Measurements from ENCODE around the gene AP1M2. TPM values are rescaled to one million over a fixed set of nuclear protein-coding genes. Genes with fewer than 3 reads are reported as not detected.

AP1M2 gene
- polyA plus RNA-seq, 3 donors from 2014 or later, result 1.8 TPM; not detected in 2

DNA sequence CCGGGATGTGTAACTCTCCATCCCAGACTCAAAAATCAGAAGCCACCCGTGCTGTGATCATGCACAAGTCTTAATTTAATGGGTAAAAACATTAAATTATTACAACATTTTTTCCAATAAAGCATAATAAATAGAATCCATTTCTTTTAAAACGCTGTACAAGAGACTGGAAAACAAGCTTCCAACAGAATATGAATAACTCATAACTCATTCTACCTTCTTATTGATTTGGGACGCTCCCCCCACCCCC is 20.8 kb downstream of the AP1M2 start:
- no peak for DNase-seq
- Mint-ChIP-seq H3K27ac (peak overlapping the region; percentile 96 to 98 (median 98)), H3K4me1 (peaks cover 42 to 46% of the 10 kb centered on the region in 2 donors), H3K27me3 (ENCODE audit: low read depth in 3 of 3) (peaks cover 21 to 37% (median 24%) of the 10 kb centered on the region in 3 donors), H3K4me3 (peak overlapping the region; percentile 90 to 100 (median 94)), H3K36me3 (peaks cover 0 to 11% (median 0%) of the 10 kb centered on the region in 3 donors), H3K9me3 (no peaks in the 10 kb centered on the region)

DNA sequence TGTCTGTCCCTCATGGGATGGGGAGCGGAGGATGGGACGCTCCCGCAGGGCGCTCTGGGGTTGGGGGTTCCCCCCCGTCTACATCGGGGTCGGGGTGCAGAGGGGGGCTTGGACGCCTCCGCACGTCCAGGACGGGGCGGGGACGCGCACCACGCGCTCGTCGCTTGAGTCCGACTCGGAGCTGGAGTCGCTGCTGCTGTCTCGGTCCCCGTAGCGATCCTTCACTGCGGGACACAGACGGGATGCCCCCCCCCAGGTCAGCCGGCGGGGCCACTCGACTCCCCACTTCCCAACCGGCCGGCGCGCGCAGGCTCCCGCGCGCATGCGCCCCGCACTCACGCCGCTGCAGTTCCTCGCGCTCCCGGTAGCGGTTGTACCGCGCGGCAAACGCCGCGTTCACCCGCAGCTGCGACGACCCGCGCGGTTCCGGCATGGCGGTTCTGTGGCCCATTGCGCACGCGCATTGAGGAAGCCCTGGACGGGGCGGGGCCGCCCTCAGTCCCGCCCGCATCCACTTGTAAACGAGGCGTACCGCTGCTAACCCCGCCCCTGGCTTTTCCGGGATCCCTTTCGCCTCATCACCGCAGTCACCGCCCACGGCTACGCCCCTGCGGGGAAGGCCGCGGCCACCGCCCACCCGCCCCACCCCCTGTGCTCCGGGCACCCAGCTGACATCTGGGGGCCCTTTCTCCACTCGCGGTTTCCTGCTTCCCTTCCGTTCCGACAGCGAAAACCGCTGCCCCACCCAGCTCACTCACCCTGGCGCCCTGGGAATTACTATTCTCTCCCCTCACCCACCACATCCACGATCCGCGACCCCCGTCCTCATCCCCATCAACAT is 21.3 kb downstream of the AP1M2 start, which contains the start of gene KRI1:
TSS of gene KRI1 (minus strand) at position 444 of the 841 bp plus-strand sequence. CDS start at position 433, 11 bp downstream.
- Mint-ChIP-seq H3K36me3 (peaks cover 0 to 13% (median 0%) of the 10 kb centered on the region in 3 donors), H3K4me3 (peak within 1 kb of the TSS; percentile 90 to 100 (median 94)), H3K27ac (peak within 1 kb of the TSS; percentile 96 to 99 (median 98)), H3K4me1 (peaks cover 46% of the 10 kb centered on the region in 2 donors), H3K27me3 (ENCODE audit: low read depth in 3 of 3) (peaks cover 21 to 37% (median 24%) of the 10 kb centered on the region in 3 donors), H3K9me3 (no peaks in the 10 kb centered on the region)
- DNase-seq, result peak; percentile 99

- peak; percentile 53 to 61 (median 60) for DNase-seq
- Mint-ChIP-seq H3K36me3 (peaks cover 0 to 19% (median 3%) of the 10 kb centered on the region in 3 donors), H3K27ac (peak overlapping the region; percentile 96 to 99 (median 98)), H3K4me1 (peaks cover 46% of the 10 kb centered on the region in 2 donors), H3K9me3 (no peaks in the 10 kb centered on the region), H3K4me3 (peak overlapping the region; percentile 90 to 100 (median 94)), H3K27me3 (ENCODE audit: low read depth in 3 of 3) (peaks cover 21 to 36% (median 24%) of the 10 kb centered on the region in 3 donors)
Observed at GRCh38 chr19:10565028-10565566, 22.0 kb downstream of the AP1M2 start.

DNA sequence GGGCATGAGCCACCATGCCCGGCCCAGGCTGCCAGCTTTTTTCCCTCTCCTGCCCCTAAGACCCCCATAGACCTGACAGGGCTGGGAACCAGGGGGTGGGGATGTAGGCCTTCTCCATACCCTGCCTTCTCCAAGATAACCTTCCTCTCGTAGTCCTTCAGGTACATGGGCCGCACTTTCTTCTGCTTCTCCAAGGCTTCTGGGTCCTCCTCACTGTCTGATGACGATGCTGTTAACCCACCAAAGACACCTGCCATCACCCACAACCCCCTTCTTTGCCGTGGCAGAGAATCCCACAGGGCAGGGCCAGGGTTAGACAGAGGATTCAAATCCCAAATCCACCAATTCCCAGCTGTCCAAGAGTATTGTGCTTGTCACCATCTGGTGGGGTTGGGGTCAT is 24.5 kb downstream of the AP1M2 start:
- H3K4me1 Mint-ChIP-seq, result peaks cover 31 to 36% of the 10 kb centered on the region in 2 donors
- no peak overlapping the region for H3K27ac Mint-ChIP-seq
- peaks cover 3 to 31% (median 4%) of the 10 kb centered on the region in 3 donors for H3K36me3 Mint-ChIP-seq
- peaks cover 18 to 29% (median 22%) of the 10 kb centered on the region in 3 donors for H3K27me3 Mint-ChIP-seq (ENCODE audit: low read depth in 3 of 3)
- H3K9me3 Mint-ChIP-seq, result no peaks in the 10 kb centered on the region
- no peak overlapping the region for H3K4me3 Mint-ChIP-seq
- no peak for DNase-seq

GRCh38 chr19:10560154-10560553 is 27.0 kb downstream of the AP1M2 start:
- Mint-ChIP-seq H3K36me3 (peaks cover 3 to 26% (median 4%) of the 10 kb centered on the region in 3 donors), H3K27ac (no peak overlapping the region), H3K4me1 (peaks cover 21 to 29% of the 10 kb centered on the region in 2 donors), H3K4me3 (no peak overlapping the region), H3K9me3 (no peaks in the 10 kb centered on the region), H3K27me3 (ENCODE audit: low read depth in 3 of 3) (peaks cover 2 to 11% (median 9%) of the 10 kb centered on the region in 3 donors)
- DNase-seq, result no peak

DNA sequence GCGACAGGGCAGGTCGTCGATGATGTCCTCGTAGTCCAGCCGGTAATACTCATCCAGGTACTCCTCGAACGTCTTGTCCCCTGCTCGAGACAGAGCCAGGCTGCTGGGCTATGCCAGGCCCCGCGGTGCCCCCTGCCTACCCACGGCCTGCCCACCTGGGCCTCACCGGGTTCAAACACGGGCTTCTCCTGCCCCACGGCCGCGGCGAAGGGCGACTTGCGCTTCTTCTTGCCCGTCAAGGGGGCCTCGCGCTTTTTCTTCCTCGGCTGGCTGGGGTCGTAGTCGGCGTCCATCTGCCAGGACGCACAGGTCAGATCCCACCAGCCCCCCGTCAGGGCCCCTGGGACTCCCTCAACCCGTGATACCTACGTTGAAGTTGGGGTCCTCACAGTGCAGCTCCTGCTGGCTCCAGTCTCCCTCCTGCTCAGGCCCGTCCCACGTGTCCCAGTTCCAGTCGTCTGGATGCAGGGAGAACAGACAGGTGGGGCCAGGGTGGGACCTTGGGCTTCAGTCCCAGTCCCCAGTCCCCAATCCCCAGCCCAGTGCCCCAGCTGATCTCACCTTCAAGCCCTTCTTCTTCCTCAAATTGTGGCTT is 29.4 kb downstream of the AP1M2 start:
- H3K27me3 Mint-ChIP-seq (ENCODE audit: low read depth in 3 of 3), result peaks cover 4 to 9% (median 4%) of the 10 kb centered on the region in 3 donors
- no peak overlapping the region for H3K4me3 Mint-ChIP-seq
- no peaks in the 10 kb centered on the region for H3K9me3 Mint-ChIP-seq
- H3K4me1 Mint-ChIP-seq, result peaks cover 37 to 45% of the 10 kb centered on the region in 2 donors
- no peak for DNase-seq
- H3K36me3 Mint-ChIP-seq, result peaks cover 7 to 31% (median 7%) of the 10 kb centered on the region in 3 donors
- H3K27ac Mint-ChIP-seq, result peak overlapping the region in 2 of 6 donors; percentile 74 to 85

DNA sequence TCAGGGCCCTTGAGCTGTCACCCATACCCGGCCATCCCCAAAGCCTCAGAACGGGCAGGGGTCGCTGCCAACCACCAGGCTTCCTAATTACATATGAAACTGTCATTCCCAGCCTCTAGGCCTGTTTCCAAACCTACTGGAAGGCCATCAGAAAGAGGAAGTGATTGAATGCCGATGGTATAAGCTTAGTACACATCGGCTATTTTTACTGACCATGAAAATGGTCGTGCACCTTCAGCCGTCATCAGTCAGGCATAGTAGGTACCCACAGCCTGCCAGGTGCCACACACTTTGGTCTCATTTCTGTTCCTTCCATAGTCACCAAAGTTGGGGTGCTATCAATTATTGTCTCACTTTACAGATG is 31.5 kb downstream of the AP1M2 start:
- Mint-ChIP-seq H3K27ac (peak overlapping the region; percentile 69 to 96 (median 86)), H3K27me3 (ENCODE audit: low read depth in 3 of 3) (peaks cover 4 to 8% (median 4%) of the 10 kb centered on the region in 3 donors), H3K4me3 (peak overlapping the region in 1 of 5 donors; percentile 6), H3K4me1 (peaks cover 56 to 57% of the 10 kb centered on the region in 2 donors), H3K36me3 (peaks cover 7 to 28% (median 7%) of the 10 kb centered on the region in 3 donors), H3K9me3 (no peaks in the 10 kb centered on the region)
- no peak for DNase-seq

DNA sequence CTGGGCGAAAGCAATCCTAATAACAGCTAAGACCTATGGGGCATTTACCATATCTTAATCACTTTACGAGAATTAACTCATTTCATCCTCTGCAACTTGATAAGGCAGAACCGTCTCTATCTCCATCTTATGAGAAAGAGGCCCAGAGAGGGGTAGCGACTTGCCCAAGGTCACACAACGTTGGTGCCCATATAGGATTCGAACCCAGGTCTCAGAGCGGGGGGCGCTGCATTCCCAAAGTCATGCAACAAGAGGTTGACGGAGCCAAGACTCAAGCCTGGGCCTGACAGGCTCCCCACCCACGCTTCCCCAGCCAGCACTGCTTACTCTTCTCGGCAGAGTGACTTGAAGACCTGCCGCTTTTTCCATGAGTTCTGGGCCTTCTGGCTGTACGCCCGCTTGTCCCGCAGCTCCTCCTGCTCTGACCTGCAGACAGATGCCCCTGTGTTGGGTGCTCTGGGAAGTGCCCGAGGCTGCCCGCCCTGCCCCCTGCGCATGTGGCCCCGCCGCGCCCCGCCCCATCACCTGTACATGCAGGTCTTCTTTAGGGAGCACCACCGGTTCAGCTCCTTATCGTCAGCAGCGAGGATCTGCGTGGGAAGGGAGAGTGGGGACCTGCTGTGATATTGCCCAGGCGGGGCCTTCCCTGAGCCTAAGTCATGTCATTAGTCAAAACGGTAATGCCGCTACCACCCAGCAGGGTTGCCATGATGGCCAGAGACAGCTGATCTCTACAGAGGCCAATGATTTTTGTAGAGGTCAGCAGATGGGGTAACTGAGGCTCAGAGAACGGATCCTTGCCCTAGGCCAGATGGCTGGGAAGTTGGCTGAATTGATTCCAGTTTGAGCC is 32.1 kb downstream of the AP1M2 start:
- H3K27ac Mint-ChIP-seq, result peak overlapping the region; percentile 89 to 98 (median 96)
- H3K9me3 Mint-ChIP-seq, result no peaks in the 10 kb centered on the region
- peaks cover 4 to 8% (median 8%) of the 10 kb centered on the region in 3 donors for H3K27me3 Mint-ChIP-seq (ENCODE audit: low read depth in 3 of 3)
- DNase-seq, result no peak
- peaks cover 61 to 62% of the 10 kb centered on the region in 2 donors for H3K4me1 Mint-ChIP-seq
- peaks cover 3 to 28% (median 7%) of the 10 kb centered on the region in 3 donors for H3K36me3 Mint-ChIP-seq
- H3K4me3 Mint-ChIP-seq, result peak overlapping the region; percentile 77 to 86 (median 81)

- H3K4me3 Mint-ChIP-seq, result peak overlapping the region; percentile 77 to 86 (median 81)
Observed at GRCh38 chr19:10553943-10554381, 33.1 kb downstream of the AP1M2 start.

GRCh38 chr19:10553087-10553667 is 33.9 kb downstream of the AP1M2 start:
- peak; percentile 36 to 46 (median 41) for DNase-seq
- Mint-ChIP-seq H3K36me3 (peaks cover 3 to 24% (median 5%) of the 10 kb centered on the region in 3 donors), H3K27ac (peak overlapping the region; percentile 89 to 98 (median 96)), H3K9me3 (no peaks in the 10 kb centered on the region), H3K4me3 (peak overlapping the region; percentile 77 to 86 (median 81)), H3K27me3 (ENCODE audit: low read depth in 3 of 3) (peaks cover 5 to 8% (median 8%) of the 10 kb centered on the region in 3 donors), H3K4me1 (peaks cover 62 to 66% of the 10 kb centered on the region in 2 donors)

More at GRCh38 chr19:10553943-10554381, 33.1 kb downstream of the AP1M2 start:
- Mint-ChIP-seq H3K27ac (peak overlapping the region; percentile 89 to 98 (median 96)), H3K9me3 (no peaks in the 10 kb centered on the region), H3K4me1 (peaks cover 62 to 64% of the 10 kb centered on the region in 2 donors), H3K36me3 (peaks cover 3 to 23% (median 7%) of the 10 kb centered on the region in 3 donors), H3K27me3 (ENCODE audit: low read depth in 3 of 3) (peaks cover 5 to 8% (median 8%) of the 10 kb centered on the region in 3 donors)
- peak; percentile 81 to 84 (median 82) for DNase-seq

- Mint-ChIP-seq H3K27ac (peak overlapping the region; percentile 89 to 98 (median 96)), H3K9me3 (no peaks in the 10 kb centered on the region), H3K27me3 (ENCODE audit: low read depth in 3 of 3) (peaks cover 5 to 8% (median 8%) of the 10 kb centered on the region in 3 donors), H3K36me3 (peaks cover 3 to 21% (median 3%) of the 10 kb centered on the region in 3 donors), H3K4me1 (peaks cover 62 to 64% of the 10 kb centered on the region in 2 donors), H3K4me3 (peak overlapping the region; percentile 21 to 86 (median 81))
- DNase-seq, result peak in 1 of 3 donors; percentile 21
Observed at GRCh38 chr19:10552510-10553053, 34.5 kb downstream of the AP1M2 start.

GRCh38 chr19:10551698-10552301 is 35.3 kb downstream of the AP1M2 start:
- H3K4me1 Mint-ChIP-seq, result peaks cover 62 to 66% of the 10 kb centered on the region in 2 donors
- DNase-seq, result peak; percentile 69 to 75 (median 74)
- H3K27ac Mint-ChIP-seq, result peak overlapping the region; percentile 89 to 98 (median 96)
- peaks cover 5 to 9% (median 8%) of the 10 kb centered on the region in 3 donors for H3K27me3 Mint-ChIP-seq (ENCODE audit: low read depth in 3 of 3)
- H3K9me3 Mint-ChIP-seq, result no peaks in the 10 kb centered on the region
- H3K4me3 Mint-ChIP-seq, result peak overlapping the region; percentile 33 to 67 (median 41)
- peaks cover 3 to 24% (median 3%) of the 10 kb centered on the region in 3 donors for H3K36me3 Mint-ChIP-seq
